ENCODE measurements around the gene CDH23. TPM values are rescaled to one million over a fixed set of nuclear protein-coding genes. Genes with fewer than 3 reads are reported as not detected.
A peak's percentile ranks its signal among the peaks of the same experiment; 100 is the strongest.

Gene CDH23
- total and polyA plus RNA-seq, 9 of the 15 experiments (the other 6 are each of a cell fraction or from before 2014, with no cell fraction given) = 0.18 to 1.2 (median 0.47) TPM

DNA sequence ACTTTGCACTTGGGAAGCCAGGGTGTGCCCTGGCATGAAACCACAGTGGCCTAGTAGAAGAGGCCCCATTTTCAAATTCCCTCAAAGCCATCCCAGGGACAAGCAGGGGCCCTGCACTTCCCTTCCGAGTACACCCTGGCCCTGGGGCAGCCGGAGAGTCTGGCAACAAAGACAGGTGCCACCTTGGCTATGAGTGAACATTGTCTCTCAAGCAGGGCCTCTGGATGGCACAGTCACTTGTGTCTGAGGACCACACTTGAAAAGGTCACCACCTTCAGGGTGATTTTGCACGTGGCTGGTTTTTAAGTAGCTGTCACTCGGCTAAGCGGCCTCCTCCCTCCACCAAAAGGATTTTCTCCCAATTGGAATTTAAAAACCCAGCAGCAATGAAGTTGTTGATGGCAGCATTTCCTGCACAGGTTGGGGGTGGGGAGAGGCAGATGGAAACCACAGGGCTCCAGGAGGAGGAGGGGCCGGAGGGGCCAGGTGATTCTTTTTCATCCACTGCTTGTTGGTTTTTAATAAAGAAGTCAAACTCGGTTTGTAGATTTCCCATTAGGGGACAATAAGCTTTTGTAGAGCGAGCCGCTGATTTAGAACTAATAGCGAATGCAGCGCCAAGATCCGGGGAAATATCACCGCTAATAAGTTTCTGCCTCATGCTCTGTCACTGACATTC, 289.0 kb downstream of the CDH23 start:
- no TSS peak for BruUV-seq (replicated peaks)
- DNase-seq (ENCODE audit: extremely low read depth in 1 of 4, low spot score in 3 of 4) (no peak), ATAC-seq (no peak), FAIRE-seq (no peak)
- Histone ChIP-seq H3K9me1 (ENCODE audit: control insufficient read depth, insufficient read depth, low read length) (no peaks in the 10 kb centered on the region), H3K79me2 (ENCODE audit: control insufficient read depth, insufficient read depth, low read length) (no peaks in the 10 kb centered on the region), H3K9me3 (replicated peaks; ENCODE audit: control insufficient read depth, insufficient read depth, low read depth, low read length) (no peaks in the 10 kb centered on the region), H3K4me1 (replicated peaks in 1 of 2; ENCODE audit: control insufficient read depth in 2 of 2, insufficient read depth in 2 of 2, low read length in 2 of 2) (peaks cover 9 to 26% of the 10 kb centered on the region in 2 experiments), H3K27me3 (ENCODE audit: control insufficient read depth in 2 of 2, insufficient read depth in 2 of 2, low read length in 2 of 2) (no peaks in the 10 kb centered on the region), H3K4me2 (ENCODE audit: insufficient read depth, low read length) (no peak overlapping the region), H3K4me3 (no peak overlapping the region), H4K20me1 (replicated peaks; ENCODE audit: control insufficient read depth, insufficient read depth, low read length) (no peaks in the 10 kb centered on the region), H3K36me3 (ENCODE audit: control insufficient read depth, insufficient read depth, low read length) (no peaks in the 10 kb centered on the region), H3K27ac (ENCODE audit: extremely low read depth, low read depth, low read length) (no peak overlapping the region), H3K9ac (ENCODE audit: insufficient read depth in 1 of 2, low read depth in 2 of 2, low read length in 2 of 2) (peak overlapping the region in 1 of 2 experiments; percentile 8; a peak in 1 of 4 replicates), H2AFZ (ENCODE audit: low read depth, low read length) (no peak overlapping the region)
- POLR2A ChIA-PET = interaction anchor here (0.6 to 1.7 kb wide), 6 partner anchors 9 to 1439 kb away, joined by 3 to 5 read pairs (median 4); no protein-coding TSS in a partner anchor
- TF ChIP-seq, protein P1, sequence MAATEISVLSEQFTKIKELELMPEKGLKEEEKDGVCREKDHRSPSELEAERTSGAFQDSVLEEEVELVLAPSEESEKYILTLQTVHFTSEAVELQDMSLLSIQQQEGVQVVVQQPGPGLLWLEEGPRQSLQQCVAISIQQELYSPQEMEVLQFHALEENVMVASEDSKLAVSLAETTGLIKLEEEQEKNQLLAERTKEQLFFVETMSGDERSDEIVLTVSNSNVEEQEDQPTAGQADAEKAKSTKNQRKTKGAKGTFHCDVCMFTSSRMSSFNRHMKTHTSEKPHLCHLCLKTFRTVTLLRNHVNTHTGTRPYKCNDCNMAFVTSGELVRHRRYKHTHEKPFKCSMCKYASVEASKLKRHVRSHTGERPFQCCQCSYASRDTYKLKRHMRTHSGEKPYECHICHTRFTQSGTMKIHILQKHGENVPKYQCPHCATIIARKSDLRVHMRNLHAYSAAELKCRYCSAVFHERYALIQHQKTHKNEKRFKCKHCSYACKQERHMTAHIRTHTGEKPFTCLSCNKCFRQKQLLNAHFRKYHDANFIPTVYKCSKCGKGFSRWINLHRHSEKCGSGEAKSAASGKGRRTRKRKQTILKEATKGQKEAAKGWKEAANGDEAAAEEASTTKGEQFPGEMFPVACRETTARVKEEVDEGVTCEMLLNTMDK (IDR thresholded peaks at IDR 0.05; ENCODE audit: borderline replicate concordance, insufficient read depth, low read depth, low read length, poor library complexity, severe bottlenecking) = no peak
- TF ChIP-seq ZNF134 (CRISPR knock-in tag; conservative IDR thresholded peaks at IDR 0.05) (no peak), CBX8 (IDR thresholded peaks at IDR 0.05; ENCODE audit: borderline replicate concordance, extremely low read depth, low read depth, low read length, poor library complexity, severe bottlenecking) (no peak), ZFP1 (CRISPR knock-in tag; IDR thresholded peaks at IDR 0.05) (no peak), HLTF (IDR thresholded peaks at IDR 0.05) (no peak), RBM34 (IDR thresholded peaks at IDR 0.05; ENCODE audit: borderline replicate concordance, insufficient read depth, low read length) (no peak), TFAM (CRISPR knock-in tag; conservative IDR thresholded peaks at IDR 0.05) (no peak)
- TF ChIP-seq, protein P2, sequence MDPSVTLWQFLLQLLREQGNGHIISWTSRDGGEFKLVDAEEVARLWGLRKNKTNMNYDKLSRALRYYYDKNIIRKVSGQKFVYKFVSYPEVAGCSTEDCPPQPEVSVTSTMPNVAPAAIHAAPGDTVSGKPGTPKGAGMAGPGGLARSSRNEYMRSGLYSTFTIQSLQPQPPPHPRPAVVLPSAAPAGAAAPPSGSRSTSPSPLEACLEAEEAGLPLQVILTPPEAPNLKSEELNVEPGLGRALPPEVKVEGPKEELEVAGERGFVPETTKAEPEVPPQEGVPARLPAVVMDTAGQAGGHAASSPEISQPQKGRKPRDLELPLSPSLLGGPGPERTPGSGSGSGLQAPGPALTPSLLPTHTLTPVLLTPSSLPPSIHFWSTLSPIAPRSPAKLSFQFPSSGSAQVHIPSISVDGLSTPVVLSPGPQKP (CRISPR knock-in tag; IDR thresholded peaks at IDR 0.05) = no peak
- TF ChIP-seq, protein P3, sequence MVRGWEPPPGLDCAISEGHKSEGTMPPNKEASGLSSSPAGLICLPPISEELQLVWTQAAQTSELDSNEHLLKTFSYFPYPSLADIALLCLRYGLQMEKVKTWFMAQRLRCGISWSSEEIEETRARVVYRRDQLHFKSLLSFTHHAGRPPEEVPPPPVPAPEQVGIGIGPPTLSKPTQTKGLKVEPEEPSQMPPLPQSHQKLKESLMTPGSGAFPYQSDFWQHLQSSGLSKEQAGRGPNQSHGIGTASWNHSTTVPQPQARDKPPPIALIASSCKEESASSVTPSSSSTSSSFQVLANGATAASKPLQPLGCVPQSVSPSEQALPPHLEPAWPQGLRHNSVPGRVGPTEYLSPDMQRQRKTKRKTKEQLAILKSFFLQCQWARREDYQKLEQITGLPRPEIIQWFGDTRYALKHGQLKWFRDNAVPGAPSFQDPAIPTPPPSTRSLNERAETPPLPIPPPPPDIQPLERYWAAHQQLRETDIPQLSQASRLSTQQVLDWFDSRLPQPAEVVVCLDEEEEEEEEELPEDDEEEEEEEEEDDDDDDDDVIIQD (CRISPR knock-in tag; IDR thresholded peaks at IDR 0.05) = no peak
- TF ChIP-seq, protein P4, sequence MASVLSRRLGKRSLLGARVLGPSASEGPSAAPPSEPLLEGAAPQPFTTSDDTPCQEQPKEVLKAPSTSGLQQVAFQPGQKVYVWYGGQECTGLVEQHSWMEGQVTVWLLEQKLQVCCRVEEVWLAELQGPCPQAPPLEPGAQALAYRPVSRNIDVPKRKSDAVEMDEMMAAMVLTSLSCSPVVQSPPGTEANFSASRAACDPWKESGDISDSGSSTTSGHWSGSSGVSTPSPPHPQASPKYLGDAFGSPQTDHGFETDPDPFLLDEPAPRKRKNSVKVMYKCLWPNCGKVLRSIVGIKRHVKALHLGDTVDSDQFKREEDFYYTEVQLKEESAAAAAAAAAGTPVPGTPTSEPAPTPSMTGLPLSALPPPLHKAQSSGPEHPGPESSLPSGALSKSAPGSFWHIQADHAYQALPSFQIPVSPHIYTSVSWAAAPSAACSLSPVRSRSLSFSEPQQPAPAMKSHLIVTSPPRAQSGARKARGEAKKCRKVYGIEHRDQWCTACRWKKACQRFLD (CRISPR knock-in tag; IDR thresholded peaks at IDR 0.05) = no peak
- CTCF ChIA-PET (ENCODE audit: low intra/inter-chr PET ratio) = no interaction called here
- intact Hi-C loops (cut with micrococcal nuclease) (no loop called here), in situ Hi-C loops (cut with MboI) (no loop called here)
- WGBS (ENCODE audit: insufficient coverage, low coverage, missing lambda C conversion rate) = 70% methylated on average over 13 of the region's 13 CpGs
